Measurements from ENCODE around the gene TMEM51. TPM values are rescaled to one million over a fixed set of nuclear protein-coding genes. Genes with fewer than 3 reads are reported as not detected.

The TMEM51 gene, protein sequence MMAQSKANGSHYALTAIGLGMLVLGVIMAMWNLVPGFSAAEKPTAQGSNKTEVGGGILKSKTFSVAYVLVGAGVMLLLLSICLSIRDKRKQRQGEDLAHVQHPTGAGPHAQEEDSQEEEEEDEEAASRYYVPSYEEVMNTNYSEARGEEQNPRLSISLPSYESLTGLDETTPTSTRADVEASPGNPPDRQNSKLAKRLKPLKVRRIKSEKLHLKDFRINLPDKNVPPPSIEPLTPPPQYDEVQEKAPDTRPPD
- 7.6 TPM for total RNA-seq

DNA sequence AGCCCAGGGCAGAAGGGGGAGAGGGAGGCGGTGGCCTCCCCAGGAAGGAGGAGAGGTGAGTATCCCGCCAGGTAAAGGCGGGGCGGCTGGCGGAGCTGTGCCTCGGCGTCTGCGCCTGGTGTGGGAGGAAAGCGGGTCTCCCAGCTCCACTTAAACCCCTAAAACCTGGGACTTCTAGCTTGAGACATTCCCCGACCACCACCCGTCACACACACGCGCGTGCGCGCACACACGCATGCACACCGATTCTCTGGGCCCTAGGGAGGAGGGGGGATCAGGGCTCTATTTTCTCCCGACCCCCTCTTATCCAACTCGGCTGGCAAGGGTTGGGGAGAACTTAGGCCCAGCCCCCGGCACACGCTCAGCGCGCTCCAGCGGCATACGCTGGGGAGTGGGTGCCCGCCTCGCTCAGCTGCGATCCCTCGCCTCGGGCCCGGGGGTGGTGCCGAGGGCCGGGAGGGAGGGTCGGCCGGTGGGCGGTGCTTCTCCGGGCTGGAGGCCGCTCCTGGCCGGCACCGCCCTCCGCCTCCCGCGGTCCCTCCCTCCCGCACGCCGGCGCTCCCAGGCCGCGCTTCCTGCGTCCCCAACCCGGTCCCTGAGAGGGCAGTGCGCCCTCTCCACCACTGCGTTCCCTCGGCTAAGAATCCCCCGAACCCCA lies at the start of gene TMEM51:
TSS of gene TMEM51 (plus strand) at position 564 of the 658 bp plus-strand sequence. CDS start 61,341 bp downstream, outside the sequence.

DNA sequence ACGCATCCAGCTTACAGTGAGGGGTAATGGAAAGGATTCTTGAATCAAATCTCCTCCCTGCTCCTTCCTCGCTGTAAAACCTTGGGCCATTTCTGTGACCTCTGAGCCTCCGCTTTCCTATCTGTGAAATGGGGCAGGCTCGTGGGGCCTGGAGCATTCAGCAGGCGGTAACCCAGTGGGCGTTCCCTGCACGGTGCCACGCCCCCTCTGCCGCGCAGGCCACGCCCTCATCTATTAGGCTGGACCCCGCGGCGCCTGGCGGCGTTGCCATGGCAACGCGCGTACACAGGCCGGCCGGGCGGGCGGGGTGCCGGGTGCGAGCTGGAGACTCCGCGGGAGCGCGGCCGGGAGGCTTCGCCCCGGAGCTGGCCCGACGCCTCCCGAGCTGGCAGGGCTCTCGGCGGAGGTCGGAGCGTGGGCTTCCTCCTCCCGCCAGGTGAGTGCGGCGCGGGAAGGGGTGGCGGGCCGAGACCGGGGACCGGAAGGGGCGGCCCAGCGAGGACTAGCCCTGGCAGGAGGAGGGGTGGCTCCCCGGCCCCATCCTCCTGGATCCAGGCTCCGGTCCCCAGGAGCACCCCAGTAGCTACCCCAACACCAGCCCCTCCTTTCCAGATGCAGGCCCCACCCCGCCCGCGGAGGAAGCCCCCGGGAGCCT lies 93.5 kb downstream of the TMEM51 start, which contains the start of gene FHAD1:
TSS of gene FHAD1 (plus strand) at position 264 of the 655 bp plus-strand sequence. CDS start 4,562 bp downstream, outside the sequence.

Other genes with a start within 250 kb of the TMEM51 start
- 3.3 TPM for gene FHAD1, start 93.5 kb downstream of the TMEM51 start, total RNA-seq